ENCODE results near the gene LEMD2. TPM values are rescaled to one million over a fixed set of nuclear protein-coding genes. Genes with fewer than 3 reads are reported as not detected.

Gene LEMD2
- total RNA-seq, 1 experiment from 2014 or later = 91.8 TPM

GRCh38 chr6:33779895-33780294 is 9.0 kb downstream of the LEMD2 start:
- no CpG with 5 or more reads among the region's 14 CpGs for WGBS (ENCODE audit: extremely low coverage, insufficient read length, low lambda C conversion rate)
- TF ChIP-seq CTCF (conservative IDR thresholded peaks at IDR 0.05) = no peak
- H3K27me3 Mint-ChIP-seq (ENCODE audit: low read depth) = no peaks in the 10 kb centered on the region
- Histone ChIP-seq H3K18ac (ENCODE audit: insufficient read length, low read depth, low read length) (peak overlapping the region; percentile 61), H3K4ac (ENCODE audit: low read depth, low read length) (no peak overlapping the region; the same call in 1 of the 2 replicates), H2AFZ (ENCODE audit: low read length) (no peak overlapping the region), H4K5ac (ENCODE audit: insufficient read length, low read depth, low read length) (no peak overlapping the region), H2BK15ac (ENCODE audit: low read depth, low read length) (no peak overlapping the region), H2BK5ac (ENCODE audit: insufficient read length, low read length) (no peak overlapping the region), H3T11ph (ENCODE audit: low read length) (no peak overlapping the region), H3K23ac (ENCODE audit: insufficient read length, low read depth, low read length) (no peak overlapping the region), H4K8ac (replicated peaks; ENCODE audit: insufficient read length, low read depth, low read length) (no peak overlapping the region), H3K27me3 (ENCODE audit: insufficient read depth, low read length) (no peaks in the 10 kb centered on the region), H3K9me3 (ENCODE audit: control insufficient read depth, low read depth, low read length) (no peaks in the 10 kb centered on the region), H2AK5ac (ENCODE audit: insufficient read length, low read length) (no peak overlapping the region), H3K4me1 (ENCODE audit: insufficient read depth, low read length) (peaks cover 22% of the 10 kb centered on the region; the same call in 1 of the 2 replicates), H4K91ac (ENCODE audit: insufficient read length, low read depth, low read length) (peak overlapping the region; percentile 69), H3K27ac (ENCODE audit: insufficient read length, low read depth, low read length) (peak overlapping the region; percentile 37), H3K79me2 (ENCODE audit: insufficient read depth, low read length) (peaks cover 2% of the 10 kb centered on the region; the same call in 1 of the 2 replicates), H2BK12ac (ENCODE audit: insufficient read length, low read depth, low read length) (peak overlapping the region; percentile 51), H3K4me2 (ENCODE audit: insufficient read depth, insufficient read length, low read length) (no peak overlapping the region), H3K79me1 (ENCODE audit: insufficient read depth, low read depth, low read length, poor library complexity, severe bottlenecking) (peaks cover 3% of the 10 kb centered on the region), H3K23me2 (ENCODE audit: insufficient read length, low read depth, low read length, poor library complexity, severe bottlenecking) (no peaks in the 10 kb centered on the region), H3K56ac (ENCODE audit: insufficient read length, low read depth, low read length) (no peak overlapping the region), H3K9ac (ENCODE audit: extremely low read depth, insufficient read length, low read length) (no peak overlapping the region), H3K14ac (ENCODE audit: insufficient read depth, low read length) (peak overlapping the region; percentile 64; the same call in 1 of the 2 replicates), H2BK20ac (ENCODE audit: low read depth, low read length, poor library complexity, severe bottlenecking) (no peak overlapping the region), H4K20me1 (ENCODE audit: control insufficient read depth, insufficient read depth, insufficient read length) (no peaks in the 10 kb centered on the region), H2BK120ac (ENCODE audit: low read depth, low read length, poor library complexity, severe bottlenecking) (no peak overlapping the region)
- no peaks in the 10 kb centered on the region for H3K9me3 Mint-ChIP-seq
- H3K36me3 Mint-ChIP-seq (ENCODE audit: insufficient read depth in 1 of 3, low read depth in 3 of 3) = peaks cover 50 to 96% (median 93%) of the 10 kb centered on the region in 3 experiments
- H3K27ac Mint-ChIP-seq = peak overlapping the region; percentile 81 to 98 (median 95); a peak in 6 of 7 replicates
- no peak for DNase-seq
- H3K4me3 Mint-ChIP-seq = no peak overlapping the region; a peak in 1 of 5 replicates
- H3K4me1 Mint-ChIP-seq = peaks cover 59 to 61% of the 10 kb centered on the region in 2 experiments
